HG03342 (cell line): ENCODE data around the gene EIF4E1B.

Experiments used
- ATAC-seq: cut with Tn5 transposase; IDR thresholded peaks from one replicate; pipeline ENCODE4 v1.9.1; 2021; ENCODE audit warnings: mild to moderate bottlenecking, moderate library complexity; ENCODE audit not compliant: unreplicated experiment

The EIF4E1B gene

GRCh38 chr5:176660860-176661641 is 30.6 kb downstream of the EIF4E1B start:
- ATAC-seq, result peak; percentile 72

- ATAC-seq, result no peak
Observed at GRCh38 chr5:176661676-176662075, 31.2 kb downstream of the EIF4E1B start.

- ATAC-seq, result no peak
Observed at GRCh38 chr5:176662371-176663333, 32.2 kb downstream of the EIF4E1B start.

- ATAC-seq, result no peak
Observed at GRCh38 chr5:176663566-176663965, 33.1 kb downstream of the EIF4E1B start.

GRCh38 chr5:176664479-176664878 is 34.0 kb downstream of the EIF4E1B start:
- no peak for ATAC-seq

GRCh38 chr5:176664886-176665285 is 34.4 kb downstream of the EIF4E1B start:
- ATAC-seq, result no peak

- ATAC-seq, result no peak
Observed at GRCh38 chr5:176665517-176665916, 35.0 kb downstream of the EIF4E1B start.

- ATAC-seq, result no peak
Observed at GRCh38 chr5:176667637-176668036, 37.2 kb downstream of the EIF4E1B start.

GRCh38 chr5:176670449-176670848 is 40.0 kb downstream of the EIF4E1B start:
- no peak for ATAC-seq

- no peak for ATAC-seq
Observed at GRCh38 chr5:176671399-176671798, 40.9 kb downstream of the EIF4E1B start.

GRCh38 chr5:176671890-176672747 is 41.6 kb downstream of the EIF4E1B start:
- no peak for ATAC-seq

- ATAC-seq, result no peak
Observed at GRCh38 chr5:176673651-176674583, 43.4 kb downstream of the EIF4E1B start.

GRCh38 chr5:176674799-176675198 is 44.3 kb downstream of the EIF4E1B start:
- no peak for ATAC-seq

GRCh38 chr5:176675676-176676360 is 45.3 kb downstream of the EIF4E1B start:
- ATAC-seq, result no peak

- ATAC-seq, result peak; percentile 67
Observed at GRCh38 chr5:176676361-176676824, 45.9 kb downstream of the EIF4E1B start.

GRCh38 chr5:176677209-176677939 is 46.9 kb downstream of the EIF4E1B start:
- no peak for ATAC-seq

GRCh38 chr5:176678584-176678983 is 48.1 kb downstream of the EIF4E1B start:
- no peak for ATAC-seq
